HK-2 (cell line): ENCODE results near the gene TNFAIP8L1.

Experiments
- DNase-seq: peaks from one replicate; pipeline ENCODE4 v3.0.0-alpha.2; 2018; ENCODE audit not compliant: unreplicated experiment

Gene TNFAIP8L1

DNA sequence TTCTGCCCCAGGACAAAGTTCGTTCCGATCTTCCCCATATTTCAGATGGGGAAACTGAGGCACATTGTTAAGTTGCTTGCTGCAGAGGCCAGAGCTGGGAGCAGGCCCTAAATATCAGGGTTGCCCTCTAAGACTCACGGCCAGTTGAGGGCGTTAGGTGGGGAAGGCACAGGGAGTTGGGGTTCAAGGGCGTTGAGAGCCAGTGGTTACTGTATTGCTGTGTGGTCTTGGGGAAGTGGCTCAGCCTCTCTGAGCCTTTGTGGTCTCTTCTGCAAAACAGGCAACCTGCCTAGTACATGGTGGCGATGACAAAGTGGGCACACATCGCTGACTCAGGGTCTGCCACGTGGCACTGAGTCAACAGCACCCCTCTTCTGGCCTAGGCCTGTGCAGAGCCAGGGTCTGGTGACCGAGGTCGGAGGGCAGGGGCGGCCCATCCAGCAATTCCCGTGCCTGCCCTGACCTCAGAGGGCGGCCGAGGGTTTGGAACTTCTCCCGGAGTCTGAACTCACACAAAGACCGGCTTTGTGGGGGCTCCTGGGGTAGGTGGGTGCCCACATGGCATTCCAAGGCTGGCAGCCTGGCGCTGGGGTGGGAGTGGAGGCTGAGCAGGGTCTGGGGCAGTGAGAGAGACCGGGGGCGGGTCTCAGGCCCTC lies 10.2 kb downstream of the TNFAIP8L1 start:
- DNase-seq = no peak

- DNase-seq = no peak
These were observed 10.8 kb downstream of the TNFAIP8L1 start for GRCh38 chr19:4650159-4650558.

DNA sequence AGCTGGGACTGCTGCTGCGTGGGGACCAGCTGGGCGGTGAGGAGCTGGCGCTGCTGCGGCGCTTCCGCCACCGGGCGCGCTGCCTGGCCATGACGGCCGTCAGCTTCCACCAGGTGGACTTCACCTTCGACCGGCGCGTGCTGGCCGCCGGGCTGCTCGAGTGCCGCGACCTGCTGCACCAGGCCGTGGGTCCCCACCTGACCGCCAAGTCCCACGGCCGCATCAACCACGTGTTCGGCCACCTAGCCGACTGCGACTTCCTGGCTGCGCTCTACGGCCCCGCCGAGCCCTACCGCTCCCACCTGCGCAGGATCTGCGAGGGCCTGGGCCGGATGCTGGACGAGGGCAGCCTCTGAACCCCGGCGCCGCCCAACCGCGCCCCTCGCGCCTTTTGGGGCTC lies 12.8 kb downstream of the TNFAIP8L1 start:
- DNase-seq = no peak

DNA sequence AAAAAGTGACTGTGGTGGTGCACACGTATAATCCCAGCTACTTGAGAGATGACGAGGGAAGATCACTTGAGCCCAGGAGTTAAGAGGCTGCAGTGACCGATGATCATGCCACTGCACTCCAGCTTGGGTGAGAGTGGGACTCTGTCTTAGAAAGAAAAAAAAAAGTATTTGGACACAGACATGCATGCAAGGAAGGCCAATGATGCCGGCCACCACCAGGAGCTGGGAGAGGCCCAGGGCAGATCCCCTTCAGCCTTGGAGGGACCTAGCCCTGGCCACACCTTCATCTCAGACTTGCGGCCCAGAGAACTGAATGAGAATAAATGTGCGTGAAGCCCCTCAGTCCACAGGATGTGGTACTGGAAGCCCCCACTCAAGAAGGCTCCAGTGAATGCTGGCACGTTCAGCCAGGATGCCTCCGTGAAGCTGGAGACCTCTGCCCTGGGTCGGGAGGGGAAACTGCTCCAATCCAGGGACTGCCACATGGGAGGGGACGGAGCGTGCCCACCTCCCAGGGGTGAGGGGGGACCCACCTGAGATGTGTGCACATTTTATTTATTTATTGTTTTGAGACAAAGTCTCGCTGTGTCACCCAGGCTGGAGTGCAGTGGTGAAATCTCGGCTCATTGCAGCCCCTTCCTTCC lies 14.6 kb downstream of the TNFAIP8L1 start:
- no peak for DNase-seq

GRCh38 chr19:4654437-4655361 lies 15.4 kb downstream of the TNFAIP8L1 start:
- no peak for DNase-seq

- no peak for DNase-seq
These were observed 16.8 kb downstream of the TNFAIP8L1 start for GRCh38 chr19:4656102-4656501.

- DNase-seq = no peak
These were observed 17.9 kb downstream of the TNFAIP8L1 start for GRCh38 chr19:4657262-4657661.

GRCh38 chr19:4657835-4658234 lies 18.5 kb downstream of the TNFAIP8L1 start:
- DNase-seq = no peak

- no peak for DNase-seq
These were observed 21.0 kb downstream of the TNFAIP8L1 start for GRCh38 chr19:4660181-4660791.

DNA sequence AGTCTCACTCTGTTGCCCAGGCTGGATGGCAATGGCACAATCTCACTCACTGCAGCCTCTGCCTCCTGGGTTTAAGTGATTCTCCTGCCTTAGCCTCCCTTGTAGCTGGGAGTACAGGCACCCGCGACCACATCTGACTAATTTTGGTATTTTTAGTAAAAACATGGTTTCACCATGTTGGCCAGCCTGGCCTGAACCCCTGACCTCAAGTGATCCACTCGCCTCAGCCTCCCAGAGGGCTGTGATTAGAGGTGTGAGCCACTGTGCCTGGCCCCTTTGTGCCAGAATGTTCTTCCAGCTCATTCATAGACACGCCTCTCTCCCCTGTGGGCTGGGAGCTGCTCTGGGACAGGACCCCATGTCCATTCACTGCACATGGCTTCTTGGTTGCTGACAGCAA lies 21.7 kb downstream of the TNFAIP8L1 start:
- no peak for DNase-seq

DNA sequence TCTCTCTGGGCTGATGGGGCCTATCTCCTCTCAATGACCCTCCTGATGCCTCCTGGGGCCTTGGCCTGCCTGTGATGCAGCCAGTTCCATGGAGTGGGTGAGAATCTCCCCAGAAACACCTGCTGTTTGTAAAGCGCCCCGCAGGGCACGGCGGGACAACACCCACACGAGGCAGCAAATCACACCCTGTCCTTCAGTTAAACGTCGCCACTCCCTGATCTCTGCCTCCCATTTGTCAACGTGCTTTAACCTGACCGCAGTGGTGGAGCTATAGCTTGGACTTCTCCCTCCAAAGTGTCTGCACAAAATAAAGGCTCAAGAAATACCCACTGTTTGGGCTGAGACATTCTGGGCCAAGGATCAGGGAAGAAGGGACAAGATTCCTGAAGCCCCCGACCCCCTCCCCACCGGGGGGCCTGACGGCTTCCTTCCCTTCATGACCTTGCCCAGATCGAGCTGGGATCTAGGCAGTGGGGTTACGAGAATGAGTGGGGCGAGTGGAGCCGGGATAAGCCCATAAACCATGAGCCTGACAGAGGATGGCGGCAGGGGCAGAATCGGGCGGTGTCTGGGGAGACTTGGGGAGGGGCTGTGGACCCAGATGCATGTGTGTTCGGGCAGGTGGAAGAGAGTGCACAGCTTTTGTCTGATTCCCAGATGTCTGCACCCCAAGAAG lies 22.8 kb downstream of the TNFAIP8L1 start:
- DNase-seq = no peak

DNA sequence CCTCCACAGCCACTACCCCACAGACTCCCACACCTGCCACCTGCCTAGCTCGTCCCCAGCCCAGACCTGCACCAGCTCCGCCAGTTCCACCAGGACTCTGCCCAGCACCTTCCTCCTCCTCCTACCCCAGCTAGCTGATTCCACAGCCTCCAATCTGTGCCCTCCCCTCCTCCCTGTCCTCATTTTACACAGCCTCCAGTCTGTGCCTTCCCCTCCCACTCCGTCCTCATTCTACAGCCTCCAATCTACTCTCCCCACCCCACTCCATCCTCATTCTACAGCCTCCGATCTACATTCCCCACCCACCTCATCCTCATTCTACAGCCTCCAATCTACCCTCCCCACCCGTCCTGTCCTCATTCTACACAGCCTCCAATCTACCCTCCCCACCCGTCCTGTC lies 23.5 kb downstream of the TNFAIP8L1 start:
- DNase-seq = no peak

DNA sequence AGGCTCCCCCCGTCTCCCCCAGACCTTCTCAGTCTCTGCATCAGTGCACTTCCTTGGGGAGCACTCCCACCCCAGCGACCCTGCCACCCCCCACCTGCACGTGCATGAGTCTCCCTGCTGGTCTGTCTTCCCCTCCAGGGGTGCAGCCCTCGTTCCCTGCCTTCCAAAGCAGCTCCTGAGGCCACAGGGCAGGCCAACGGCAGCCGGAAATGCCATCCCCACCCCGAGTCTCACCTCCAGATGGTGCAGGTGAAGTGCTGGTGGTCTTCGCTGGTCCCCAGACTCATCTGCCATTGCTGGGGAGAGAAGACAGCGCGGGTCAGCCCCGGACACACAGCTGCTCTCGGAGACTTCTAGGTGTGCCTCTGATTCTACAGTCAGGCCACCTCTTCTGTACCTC lies 25.3 kb downstream of the TNFAIP8L1 start:
- no peak for DNase-seq

- DNase-seq = peak; percentile 90
These were observed 30.6 kb downstream of the TNFAIP8L1 start, which contains the start of gene MYDGF for GRCh38 chr19:4669723-4670480. TSS of gene MYDGF (minus strand) at chr19:4670342. CDS start at chr19:4670334, 8 bp downstream.

DNA sequence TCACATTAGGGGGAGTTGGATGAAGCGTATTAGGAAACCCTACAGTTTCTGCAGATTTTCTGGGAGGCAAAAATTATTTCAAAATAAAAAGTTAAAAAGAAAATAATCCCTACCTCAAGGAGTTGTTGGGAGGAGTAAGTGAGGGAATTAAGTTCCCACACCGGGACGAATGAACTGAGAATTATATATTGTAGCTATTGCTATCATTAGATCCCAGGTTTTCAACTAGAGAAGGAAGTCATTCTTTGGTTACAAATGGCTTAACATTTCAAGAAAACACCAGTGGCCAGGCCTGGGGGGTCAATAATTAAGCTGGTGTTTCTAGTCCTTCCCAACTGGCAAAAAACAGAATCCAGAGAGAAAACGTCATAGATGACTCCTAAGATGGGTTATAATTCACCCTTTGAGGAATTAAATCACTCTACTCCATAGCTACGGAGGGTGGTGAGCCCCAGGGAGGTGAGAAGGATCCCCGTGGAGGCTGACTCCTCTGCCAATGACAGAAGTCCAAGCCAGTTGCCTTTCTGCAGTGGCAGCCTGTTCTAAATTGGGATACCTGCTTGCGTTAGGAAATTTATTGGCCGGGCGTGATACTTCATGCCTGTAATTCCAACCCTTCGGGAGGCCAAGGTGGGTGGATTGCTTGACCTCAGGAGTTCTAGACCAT lies 32.0 kb downstream of the TNFAIP8L1 start:
- peak; percentile 48 for DNase-seq

DNA sequence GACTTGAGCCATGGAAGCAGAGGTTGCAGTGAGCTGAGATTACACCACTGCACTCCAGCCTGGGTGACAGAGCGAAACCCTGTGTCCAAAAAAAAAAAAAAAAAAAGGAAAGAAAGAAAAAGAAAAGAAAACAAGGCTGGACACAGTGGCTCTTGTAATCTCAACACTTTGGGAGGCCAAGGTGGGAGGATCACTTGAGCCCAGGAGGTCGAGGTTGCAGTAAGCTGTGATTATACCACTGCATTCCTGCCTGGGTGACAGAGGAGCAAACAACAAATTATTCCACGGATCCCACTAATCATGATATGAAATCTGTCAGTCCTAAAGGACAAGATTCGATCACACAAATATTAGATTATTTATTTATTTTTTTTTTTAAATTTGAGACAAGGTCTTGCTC lies 33.9 kb downstream of the TNFAIP8L1 start:
- DNase-seq = no peak

- DNase-seq = no peak
These were observed 34.4 kb downstream of the TNFAIP8L1 start for GRCh38 chr19:4673726-4674125.

DNA sequence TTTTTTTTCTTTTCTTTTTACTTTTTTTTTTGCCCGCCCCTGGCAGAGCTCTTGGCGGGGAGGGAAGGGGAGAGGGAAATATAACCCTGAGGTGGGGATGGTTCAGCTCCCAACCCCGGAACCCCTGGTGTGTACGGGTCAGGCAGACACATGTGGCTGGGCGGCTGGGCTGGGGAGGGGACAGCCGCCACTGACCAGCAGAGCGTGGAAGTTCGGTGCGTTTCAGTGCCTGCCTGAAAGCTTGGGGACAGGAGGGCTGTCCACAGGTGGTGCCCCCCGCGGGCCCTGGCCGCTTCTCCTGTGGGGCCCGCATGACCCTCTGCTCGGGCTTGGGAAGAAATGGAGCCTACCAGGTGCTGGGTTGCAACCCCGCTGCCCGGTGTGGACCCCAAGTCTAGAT lies 36.0 kb downstream of the TNFAIP8L1 start:
- DNase-seq = no peak

DNA sequence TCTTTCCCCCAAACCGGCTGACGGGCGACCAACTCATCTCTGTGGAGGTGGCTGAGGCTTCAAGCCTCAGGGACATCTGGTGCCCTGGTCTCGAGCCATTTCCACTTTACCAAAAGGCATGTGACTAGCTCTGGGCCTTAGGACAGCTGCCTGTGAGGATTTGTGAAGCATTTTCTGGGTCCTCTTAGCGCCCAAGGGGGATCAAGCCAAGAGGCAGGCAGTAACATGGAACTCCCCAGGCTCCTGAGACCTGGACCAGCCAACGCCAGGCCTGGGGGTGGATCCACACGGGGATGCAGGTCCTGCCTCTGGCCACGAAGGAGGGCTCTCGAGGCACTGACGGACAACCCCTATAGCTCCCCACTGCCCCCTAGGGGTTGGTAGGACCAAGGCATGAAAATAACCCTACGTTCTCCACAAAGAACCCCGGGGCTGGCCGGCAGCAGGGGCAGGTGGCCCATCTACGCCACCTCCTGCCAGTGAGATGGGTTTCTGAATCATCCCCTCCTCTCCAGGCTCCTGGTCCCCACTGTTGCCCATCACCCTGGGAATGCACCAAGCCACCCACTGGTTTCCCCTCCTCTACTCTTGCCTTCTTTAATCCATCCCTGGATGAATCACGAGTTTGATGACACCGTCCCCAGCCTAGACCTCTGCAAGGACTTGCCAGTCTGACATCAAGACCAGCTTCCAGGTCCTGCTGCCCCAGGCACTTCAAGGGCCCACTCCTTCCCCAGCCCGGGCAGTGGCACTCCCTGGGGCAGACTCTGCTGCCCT lies 37.8 kb downstream of the TNFAIP8L1 start:
- no peak for DNase-seq
